Loucy (cell line): Measurements from ENCODE around the gene RPS23.

Experiments used
- H2AFZ ChIP-seq: fragments of 200-600 bp; sonication (generic); 2 replicates; pipeline ENCODE4 v1.6.0; 2016; ENCODE audit warnings: antibody characterized with exemption, mild to moderate bottlenecking, low read length, moderate library complexity
- H3F3A ChIP-seq: fragments of 200-600 bp; 2 replicates; pipeline ENCODE4 v1.6.0; 2016; ENCODE audit warnings: antibody characterized with exemption, low read depth, mild to moderate bottlenecking
- H3K27me3 ChIP-seq: fragments of 200-600 bp; sonication (generic); 2 replicates; pipeline ENCODE4 v1.6.1; 2014; ENCODE audit warnings: low read length, mild to moderate bottlenecking; ENCODE audit not compliant: insufficient read depth, poor library complexity, severe bottlenecking
- H3K36me3 ChIP-seq: fragments of 200-600 bp; sonication (generic); 2 replicates; pipeline ENCODE4 v1.6.1; 2016; ENCODE audit warnings: low read length; ENCODE audit not compliant: insufficient read depth
- H3K4me1 ChIP-seq: fragments of 200-600 bp; sonication (generic); 2 replicates; pipeline ENCODE4 v1.5.1; 2014; ENCODE audit warnings: low read length, mild to moderate bottlenecking; ENCODE audit not compliant: insufficient read depth, poor library complexity, severe bottlenecking
- H3K4me2 ChIP-seq: fragments of 200-600 bp; sonication (generic); 2 replicates; pipeline ENCODE4 v1.6.0; 2014; ENCODE audit warnings: antibody characterized with exemption, low read length, low read depth, mild to moderate bottlenecking; ENCODE audit not compliant: poor library complexity, severe bottlenecking
- H3K4me3 ChIP-seq: fragments of 200-600 bp; sonication (generic); 2 replicates; pipeline ENCODE4 v1.5.1; 2014; ENCODE audit warnings: low read length, mild to moderate bottlenecking, mixed read lengths; ENCODE audit not compliant: poor library complexity, severe bottlenecking
- H3K79me2 ChIP-seq: fragments of 200-600 bp; sonication (generic); 2 replicates; pipeline ENCODE4 v1.6.1; 2014; ENCODE audit warnings: low read length; ENCODE audit not compliant: insufficient read depth
- H3K9ac ChIP-seq: fragments of 200-600 bp; sonication (generic); 2 replicates; pipeline ENCODE4 v1.6.0; 2014; ENCODE audit warnings: mild to moderate bottlenecking, low read depth, low read length, moderate library complexity; ENCODE audit not compliant: poor library complexity, severe bottlenecking
- H3K9me2 ChIP-seq: fragments of 200-600 bp; sonication (generic); replicated peaks from 2 replicates; pipeline ENCODE4 v1.6.1; 2016; ENCODE audit warnings: low read depth, low read length, mixed read lengths
- H3K9me3 ChIP-seq: fragments of 200-600 bp; sonication (generic); 2 replicates; pipeline ENCODE4 v1.6.1; 2014; ENCODE audit warnings: mild to moderate bottlenecking, antibody characterized with exemption, low read length, low read depth; ENCODE audit not compliant: insufficient read depth
- H4K20me1 ChIP-seq: fragments of 200-600 bp; sonication (generic); 2 replicates; pipeline ENCODE4 v1.6.0; 2014; ENCODE audit warnings: antibody characterized with exemption, low read length, mild to moderate bottlenecking; ENCODE audit not compliant: insufficient read depth, poor library complexity, severe bottlenecking
- EZH2phosphoT487 ChIP-seq: fragments of 200-600 bp; IDR thresholded peaks from 2 replicates; pipeline ENCODE4 v1.6.1; 2018; ENCODE audit warnings: antibody characterized with exemption, mild to moderate bottlenecking, moderate library complexity, borderline replicate concordance
- TF ChIP-seq, protein P1 (sequence below): fragments of 200-600 bp; sonication (generic); conservative IDR thresholded peaks from 2 replicates; pipeline ENCODE4 v1.5.1; 2014; ENCODE audit warnings: mild to moderate bottlenecking, antibody characterized with exemption, low read length

The RPS23 gene

DNA sequence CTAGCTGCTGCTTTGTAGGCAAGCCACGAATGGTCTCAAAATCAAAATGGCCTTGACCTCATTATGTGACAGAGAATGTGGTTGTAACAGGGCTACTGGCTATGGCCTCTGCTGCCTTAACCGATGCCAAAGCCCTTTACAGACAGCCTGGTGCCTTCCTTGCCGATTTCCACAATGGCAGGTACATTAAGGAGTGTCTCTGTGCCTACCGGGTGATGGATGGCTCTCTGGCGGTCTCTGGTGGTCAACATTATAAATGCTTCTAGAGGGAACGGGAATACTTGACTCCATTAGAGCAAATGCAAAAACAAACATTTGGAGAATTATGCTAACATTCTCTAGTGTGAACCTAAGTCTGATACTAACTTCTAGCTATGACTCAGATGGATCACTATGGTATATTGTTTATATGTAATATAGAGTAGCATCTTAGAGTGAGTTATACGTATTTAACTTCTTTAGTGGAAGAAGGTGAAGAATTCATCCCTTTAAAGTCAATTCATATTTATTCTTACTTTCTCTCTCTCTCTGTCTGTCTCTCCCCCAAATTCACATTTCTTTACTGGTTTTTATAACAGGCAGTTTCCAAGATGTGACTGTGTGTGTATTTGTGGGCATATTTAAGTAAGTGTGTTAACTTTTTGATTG, 52.5 kb downstream of the RPS23 start:
- Histone ChIP-seq H3K4me3 (no peak overlapping the region), H3K9ac (no peak overlapping the region), H3F3A (no peaks in the 10 kb centered on the region), H2AFZ (peak overlapping the region; percentile 3; the same call in 1 of the 2 replicates), H3K79me2 (no peaks in the 10 kb centered on the region), H3K4me2 (no peak overlapping the region), H3K36me3 (no peaks in the 10 kb centered on the region), H3K9me3 (no peaks in the 10 kb centered on the region), H4K20me1 (no peaks in the 10 kb centered on the region), H3K4me1 (peaks cover 11% of the 10 kb centered on the region), H3K27me3 (no peaks in the 10 kb centered on the region), H3K9me2 (no peaks in the 10 kb centered on the region)
- TF ChIP-seq, protein P1, sequence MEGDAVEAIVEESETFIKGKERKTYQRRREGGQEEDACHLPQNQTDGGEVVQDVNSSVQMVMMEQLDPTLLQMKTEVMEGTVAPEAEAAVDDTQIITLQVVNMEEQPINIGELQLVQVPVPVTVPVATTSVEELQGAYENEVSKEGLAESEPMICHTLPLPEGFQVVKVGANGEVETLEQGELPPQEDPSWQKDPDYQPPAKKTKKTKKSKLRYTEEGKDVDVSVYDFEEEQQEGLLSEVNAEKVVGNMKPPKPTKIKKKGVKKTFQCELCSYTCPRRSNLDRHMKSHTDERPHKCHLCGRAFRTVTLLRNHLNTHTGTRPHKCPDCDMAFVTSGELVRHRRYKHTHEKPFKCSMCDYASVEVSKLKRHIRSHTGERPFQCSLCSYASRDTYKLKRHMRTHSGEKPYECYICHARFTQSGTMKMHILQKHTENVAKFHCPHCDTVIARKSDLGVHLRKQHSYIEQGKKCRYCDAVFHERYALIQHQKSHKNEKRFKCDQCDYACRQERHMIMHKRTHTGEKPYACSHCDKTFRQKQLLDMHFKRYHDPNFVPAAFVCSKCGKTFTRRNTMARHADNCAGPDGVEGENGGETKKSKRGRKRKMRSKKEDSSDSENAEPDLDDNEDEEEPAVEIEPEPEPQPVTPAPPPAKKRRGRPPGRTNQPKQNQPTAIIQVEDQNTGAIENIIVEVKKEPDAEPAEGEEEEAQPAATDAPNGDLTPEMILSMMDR = peak; percentile 97
- no peak for TF ChIP-seq EZH2phosphoT487
